Endodermal cell (in vitro differentiated cells): Measurements from ENCODE around the gene ABCC1. TPM values are rescaled to one million over a fixed set of nuclear protein-coding genes. Genes with fewer than 3 reads are reported as not detected.

Experiments
- DNase-seq: peaks from one replicate; pipeline ENCODE4 v3.0.0-alpha.2; 2017
- H3K27ac ChIP-seq: 2 replicates; pipeline ENCODE4 v1.5.1; 2013; ENCODE audit warnings: mild to moderate bottlenecking, low read depth, low read length, moderate library complexity
- H3K27me3 ChIP-seq: 2 replicates; pipeline ENCODE4 v1.6.1; 2013; ENCODE audit warnings: mild to moderate bottlenecking, low read length, moderate library complexity; ENCODE audit not compliant: insufficient read depth, control insufficient read depth, poor library complexity, severe bottlenecking
- H3K36me3 ChIP-seq: 2 replicates; pipeline ENCODE4 v1.7.0; 2013; ENCODE audit warnings: mild to moderate bottlenecking, low read length, moderate library complexity; ENCODE audit not compliant: control insufficient read depth, insufficient read depth
- H3K4me1 ChIP-seq: one replicate; pipeline ENCODE4 v1.7.0; 2013; ENCODE audit warnings: low read length; ENCODE audit not compliant: control insufficient read depth, insufficient read depth
- H3K4me3 ChIP-seq: 2 replicates; pipeline ENCODE4 v1.5.1; 2013; ENCODE audit warnings: mild to moderate bottlenecking, low read length, moderate library complexity
- H3K9ac ChIP-seq: 2 replicates; pipeline ENCODE4 v1.6.1; 2013; ENCODE audit warnings: mild to moderate bottlenecking, low read length, moderate library complexity; ENCODE audit not compliant: poor library complexity, severe bottlenecking; ENCODE audit errors: extremely low read depth
- H3K9me3 ChIP-seq: 2 replicates; pipeline ENCODE4 v1.6.1; 2013; ENCODE audit warnings: mild to moderate bottlenecking, low read length, moderate library complexity; ENCODE audit not compliant: control insufficient read depth
- H3K27ac Mint-ChIP-seq: 2 replicates; pipeline ENCODE4 v1.8.0; 2020; ENCODE audit warnings: mixed read lengths
- H3K27me3 Mint-ChIP-seq: 2 replicates; pipeline ENCODE4 v1.8.0; 2021; ENCODE audit warnings: mild to moderate bottlenecking, mixed read lengths; ENCODE audit not compliant: insufficient read depth
- H3K36me3 Mint-ChIP-seq: 2 replicates; pipeline ENCODE4 v1.8.0; 2020; ENCODE audit warnings: low read depth, mixed read lengths
- H3K4me1 Mint-ChIP-seq: 2 replicates; pipeline ENCODE4 v1.8.0; 2020; ENCODE audit warnings: mixed read lengths
- H3K4me3 Mint-ChIP-seq: 2 replicates; pipeline ENCODE4 v1.8.0; 2020; ENCODE audit warnings: mild to moderate bottlenecking, moderate library complexity, mixed read lengths
- H3K9me3 Mint-ChIP-seq: 2 replicates; pipeline ENCODE4 v1.8.0; 2020; ENCODE audit warnings: mild to moderate bottlenecking, mixed read lengths
- CTCF ChIP-seq: fragments of 200-600 bp; sonication (generic); conservative IDR thresholded peaks from 2 replicates; pipeline ENCODE4 v1.5.0; 2021; ENCODE audit warnings: antibody characterized with exemption, mild to moderate bottlenecking
- WGBS, 2 experiments: methylation state at CpG; one replicate each; pipeline versions ENCODE4 v1.1.5 to v1.1.7; 2013; ENCODE audit warnings: missing lambda C conversion rate in 2 of 2, mixed read lengths in 1 of 2; ENCODE audit not compliant: insufficient coverage in 1 of 2, insufficient read length in 1 of 2; 5-methylcytosine and 5-hydroxymethylcytosine counted together
- total RNA-seq, 2 donors: library from RNA; stranded (reverse); fragmentation: NEBNext Ultra II Directional in 1 of 2; extraction: Animal tissue kit (Norgen Biotek cat#: 25700) in 1 of 2; gene quantifications; 2 replicates in 1 of 2; 3 replicates in 1 of 2; pipeline ENCODE4 v1.2.1, GENCODE V29; 2021

The ABCC1 gene
- total RNA-seq, 2 donors from 2014 or later = 47.1 to 51.2 TPM

DNA sequence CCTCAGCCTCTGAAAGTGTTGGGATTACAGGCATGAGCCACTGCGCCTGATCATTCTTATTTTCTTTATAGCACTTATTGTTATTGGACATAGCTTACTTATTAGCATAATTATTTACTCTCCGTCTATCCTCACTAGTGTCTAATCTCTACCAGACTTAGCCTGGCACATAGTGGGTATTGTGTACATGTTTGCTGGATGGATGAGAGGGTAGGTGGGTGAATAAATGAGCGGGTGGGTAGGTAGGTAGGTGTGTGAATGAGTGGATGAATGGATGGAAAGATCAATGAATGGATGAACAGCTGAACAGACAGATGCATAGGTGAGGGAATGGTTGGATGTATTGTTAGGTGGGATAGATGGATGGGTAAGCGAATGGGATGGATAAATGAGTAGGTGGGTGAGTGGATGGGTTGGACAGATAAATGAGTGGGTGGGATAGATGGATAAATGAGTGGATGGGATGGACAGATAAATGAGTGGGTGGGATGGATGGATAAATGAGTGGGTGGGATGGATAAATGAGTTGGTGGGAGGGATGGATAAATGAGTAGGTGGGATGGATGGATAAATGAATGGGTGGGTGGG, 222.0 kb downstream of the ABCC1 start:
- Histone ChIP-seq H3K9me3 (peaks cover 4% of the 10 kb centered on the region), H3K36me3 (no peaks in the 10 kb centered on the region), H3K27me3 (no peaks in the 10 kb centered on the region), H3K27ac (no peak overlapping the region), H3K4me1 (no peaks in the 10 kb centered on the region), H3K4me3 (no peak overlapping the region), H3K9ac (no peak overlapping the region)
- Mint-ChIP-seq H3K36me3 (peaks cover 7% of the 10 kb centered on the region), H3K9me3 (peaks cover 6% of the 10 kb centered on the region), H3K4me1 (no peaks in the 10 kb centered on the region), H3K27ac (no peak overlapping the region), H3K27me3 (no peaks in the 10 kb centered on the region), H3K4me3 (no peak overlapping the region)
- 88 to 91% methylated on average over 1 to 4 of the region's 4 CpGs for WGBS, 2 experiments
- DNase-seq = no peak
- TF ChIP-seq CTCF = no peak

DNA sequence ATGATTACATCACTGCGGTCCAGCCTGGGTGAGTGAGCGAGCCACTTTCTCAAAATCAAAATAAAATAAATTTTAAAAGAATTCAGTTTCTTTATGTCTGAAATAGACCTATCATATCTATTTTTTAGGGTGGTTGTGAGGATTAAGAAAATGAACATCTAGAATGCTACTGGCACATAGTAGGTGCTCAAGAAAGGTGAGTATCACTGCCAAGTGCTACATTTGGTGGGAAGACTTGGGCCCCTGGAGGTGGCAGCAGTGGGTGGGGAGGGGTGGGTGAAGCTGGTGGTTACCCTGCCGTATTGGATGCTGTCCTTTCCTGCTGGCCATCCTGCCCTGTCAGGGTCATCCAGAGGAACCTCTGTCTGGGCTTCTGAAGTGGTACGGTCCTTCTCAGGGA, 223.6 kb downstream of the ABCC1 start:
- WGBS, 2 experiments = 83 to 94% methylated on average over 2 of the region's 4 CpGs

DNA sequence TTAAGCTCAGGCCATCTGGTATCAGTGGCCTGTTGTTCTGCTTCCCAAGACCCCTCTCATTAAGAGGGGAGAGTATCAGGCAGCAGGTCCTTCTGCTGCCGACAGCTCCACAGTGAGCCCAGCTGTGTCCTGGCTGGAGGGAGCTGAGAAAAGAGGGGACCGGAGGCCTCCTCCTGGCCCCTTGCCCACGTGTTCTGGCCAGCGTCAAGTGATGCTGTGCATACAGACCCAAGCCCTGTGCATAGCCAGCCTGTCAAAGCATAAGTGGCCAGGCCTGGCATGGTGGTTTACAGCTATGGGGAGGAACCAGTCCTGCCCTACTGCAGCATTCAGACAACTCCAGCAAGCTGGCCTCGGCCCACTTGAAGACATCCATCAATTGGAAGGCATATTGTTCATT, 225.9 kb downstream of the ABCC1 start:
- H3K9me3 Mint-ChIP-seq = peaks cover 28% of the 10 kb centered on the region

More for the DNA sequence above, 223.6 kb downstream of the ABCC1 start:
- no peaks in the 10 kb centered on the region for H3K4me1 Mint-ChIP-seq
- H3K4me3 ChIP-seq = no peak overlapping the region
- H3K9me3 Mint-ChIP-seq = peaks cover 11% of the 10 kb centered on the region
- no peak for DNase-seq
- H3K9me3 ChIP-seq = peaks cover 6% of the 10 kb centered on the region
- H3K27me3 Mint-ChIP-seq = no peaks in the 10 kb centered on the region
- no peak overlapping the region for H3K9ac ChIP-seq
- H3K27ac Mint-ChIP-seq = no peak overlapping the region
- H3K27ac ChIP-seq = no peak overlapping the region
- no peaks in the 10 kb centered on the region for H3K4me1 ChIP-seq
- no peak overlapping the region for H3K4me3 Mint-ChIP-seq
- no peak for TF ChIP-seq CTCF
- H3K27me3 ChIP-seq = no peaks in the 10 kb centered on the region
- no peaks in the 10 kb centered on the region for H3K36me3 ChIP-seq
- peaks cover 10% of the 10 kb centered on the region for H3K36me3 Mint-ChIP-seq

More for the DNA sequence above, 225.9 kb downstream of the ABCC1 start:
- H3K4me1 Mint-ChIP-seq = no peaks in the 10 kb centered on the region
- no peak overlapping the region for H3K4me3 Mint-ChIP-seq
- no peak for TF ChIP-seq CTCF
- no peak for DNase-seq
- H3K36me3 Mint-ChIP-seq = peaks cover 16% of the 10 kb centered on the region
- H3K27me3 Mint-ChIP-seq = no peaks in the 10 kb centered on the region
- Histone ChIP-seq H3K4me1 (no peaks in the 10 kb centered on the region), H3K36me3 (no peaks in the 10 kb centered on the region), H3K4me3 (no peak overlapping the region), H3K27me3 (no peaks in the 10 kb centered on the region), H3K27ac (no peak overlapping the region), H3K9me3 (peaks cover 23% of the 10 kb centered on the region), H3K9ac (no peak overlapping the region)
- WGBS, 2 experiments = 89% methylated on average over 3 to 5 of the region's 5 CpGs
- H3K27ac Mint-ChIP-seq = no peak overlapping the region
